Parathyroid adenoma (tissue), 2 donors: ENCODE measurements around the gene DNAH2.

ENCODE experiments used
- H2AFZ ChIP-seq: fragments of 300-600 bp; sonication (generic); one replicate; pipeline ENCODE4 v1.7.0; 2017; ENCODE audit warnings: antibody characterized with exemption, mild to moderate bottlenecking
- H3K27ac ChIP-seq: fragments of 300-600 bp; sonication (generic); one replicate; pipeline ENCODE4 v1.7.0; 2017
- H3K27me3 ChIP-seq: fragments of 300-600 bp; sonication (generic); one replicate; pipeline ENCODE4 v1.7.0; 2017; ENCODE audit warnings: low read length; ENCODE audit not compliant: control insufficient read depth, insufficient read depth
- H3K36me3 ChIP-seq: fragments of 300-600 bp; sonication (generic); one replicate; pipeline ENCODE4 v1.7.0; 2017; ENCODE audit warnings: low read length; ENCODE audit not compliant: control insufficient read depth, insufficient read depth
- H3K4me1 ChIP-seq: fragments of 300-600 bp; sonication (generic); one replicate; pipeline ENCODE4 v1.7.0; 2017; ENCODE audit warnings: control low read depth
- H3K4me2 ChIP-seq: fragments of 300-600 bp; sonication (generic); one replicate; pipeline ENCODE4 v1.7.0; 2017; ENCODE audit warnings: low read length
- H3K4me3 ChIP-seq: fragments of 300-600 bp; sonication (generic); one replicate; pipeline ENCODE4 v1.7.0; 2017; ENCODE audit warnings: low read depth, low read length
- H3K79me2 ChIP-seq: fragments of 300-600 bp; sonication (generic); one replicate; pipeline ENCODE4 v1.7.0; 2017; ENCODE audit warnings: control low read depth
- H3K9ac ChIP-seq: fragments of 300-600 bp; sonication (generic); one replicate; pipeline ENCODE4 v1.7.0; 2017; ENCODE audit warnings: mild to moderate bottlenecking
- H3K9me3 ChIP-seq: fragments of 300-600 bp; sonication (generic); one replicate; pipeline ENCODE4 v1.7.0; 2017; ENCODE audit warnings: low read length; ENCODE audit not compliant: control insufficient read depth
- CTCF ChIP-seq: fragments of 300-600 bp; sonication (generic); IDR thresholded peaks from one replicate; pipeline ENCODE4 v1.7.0; 2017; ENCODE audit warnings: antibody characterized with exemption, mild to moderate bottlenecking
- donor health status: primary hyperparathyroidism.

DNAH2 gene

GRCh38 chr17:7715936-7716886, 1.3 kb upstream of the DNAH2 start:
- H3K4me3 ChIP-seq = peak overlapping the region; percentile 92
- H3K79me2 ChIP-seq = no peaks in the 10 kb centered on the region
- peak overlapping the region; percentile 96 for H2AFZ ChIP-seq
- H3K9ac ChIP-seq = no peak overlapping the region
- H3K27ac ChIP-seq = peak overlapping the region; percentile 77
- no peaks in the 10 kb centered on the region for H3K27me3 ChIP-seq
- H3K9me3 ChIP-seq = no peaks in the 10 kb centered on the region
- peaks cover 7% of the 10 kb centered on the region for H3K4me1 ChIP-seq
- TF ChIP-seq CTCF = no peak
- no peaks in the 10 kb centered on the region for H3K36me3 ChIP-seq
- H3K4me2 ChIP-seq = peak overlapping the region; percentile 97

GRCh38 chr17:7717756-7718350, 309 bp downstream of the DNAH2 start:
- Histone ChIP-seq H3K4me3 (peak overlapping the region; percentile 92), H3K27ac (peak overlapping the region; percentile 77), H3K36me3 (no peaks in the 10 kb centered on the region), H3K27me3 (no peaks in the 10 kb centered on the region), H3K9me3 (no peaks in the 10 kb centered on the region), H2AFZ (peak overlapping the region; percentile 96), H3K79me2 (no peaks in the 10 kb centered on the region), H3K4me1 (peaks cover 7% of the 10 kb centered on the region), H3K4me2 (peak overlapping the region; percentile 97), H3K9ac (no peak overlapping the region)
- TF ChIP-seq CTCF = no peak

DNA sequence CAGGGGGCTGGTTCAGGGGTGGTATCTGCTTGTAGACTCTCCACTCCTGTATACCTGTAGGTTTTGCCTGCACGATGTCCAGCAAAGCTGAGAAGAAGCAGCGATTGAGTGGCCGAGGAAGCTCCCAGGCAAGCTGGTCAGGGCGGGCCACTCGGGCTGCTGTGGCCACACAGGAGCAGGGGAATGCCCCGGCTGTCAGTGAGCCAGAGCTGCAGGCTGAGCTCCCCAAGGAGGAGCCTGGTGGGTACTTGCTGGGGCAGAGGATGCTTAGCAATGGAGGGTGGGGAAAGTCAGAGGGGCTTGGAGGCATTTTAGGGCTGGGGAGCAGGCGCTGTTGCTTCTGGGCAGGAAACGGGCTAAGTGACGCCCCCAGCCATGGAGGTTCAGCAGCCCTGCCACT, 2.1 kb downstream of the DNAH2 start:
- no peak overlapping the region for H3K4me2 ChIP-seq
- H3K79me2 ChIP-seq = no peaks in the 10 kb centered on the region
- TF ChIP-seq CTCF = no peak
- no peak overlapping the region for H3K9ac ChIP-seq
- no peaks in the 10 kb centered on the region for H3K27me3 ChIP-seq
- H3K4me1 ChIP-seq = peaks cover 7% of the 10 kb centered on the region
- H3K9me3 ChIP-seq = no peaks in the 10 kb centered on the region
- H3K4me3 ChIP-seq = no peak overlapping the region
- H2AFZ ChIP-seq = no peak overlapping the region
- H3K36me3 ChIP-seq = no peaks in the 10 kb centered on the region
- H3K27ac ChIP-seq = no peak overlapping the region

DNA sequence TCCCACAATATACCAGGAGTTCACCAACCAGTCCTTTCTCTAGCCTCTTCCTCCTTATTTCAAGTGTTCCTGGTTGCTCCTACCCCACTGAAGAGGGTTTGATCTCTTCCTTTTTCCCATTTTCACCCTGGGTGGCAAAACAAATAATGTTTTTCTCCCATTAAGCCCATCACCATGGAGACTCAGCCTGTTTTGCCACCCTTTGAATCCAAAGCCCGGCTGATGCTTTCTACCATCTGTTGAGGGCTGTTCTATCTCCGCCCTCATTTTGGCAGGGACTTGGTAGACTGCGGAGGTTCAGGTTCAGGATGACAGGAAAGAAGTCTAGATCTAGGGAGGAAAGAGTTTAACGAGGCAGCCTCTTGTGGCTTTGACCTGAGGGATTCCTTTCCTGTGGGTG, 2.6 kb downstream of the DNAH2 start:
- TF ChIP-seq CTCF = no peak
- peaks cover 7% of the 10 kb centered on the region for H3K4me1 ChIP-seq
- H3K27me3 ChIP-seq = no peaks in the 10 kb centered on the region
- H3K79me2 ChIP-seq = no peaks in the 10 kb centered on the region
- no peak overlapping the region for H3K4me2 ChIP-seq
- H3K36me3 ChIP-seq = no peaks in the 10 kb centered on the region
- H2AFZ ChIP-seq = no peak overlapping the region
- no peak overlapping the region for H3K4me3 ChIP-seq
- no peaks in the 10 kb centered on the region for H3K9me3 ChIP-seq
- H3K27ac ChIP-seq = no peak overlapping the region
- no peak overlapping the region for H3K9ac ChIP-seq
